ENCODE results near the gene C1QTNF9B. TPM values are rescaled to one million over a fixed set of nuclear protein-coding genes. Genes with fewer than 3 reads are reported as not detected.

C1QTNF9B gene
- total and polyA plus RNA-seq, 9 donors = 0.11 to 0.52 (median 0.32) TPM; not detected in 6

DNA sequence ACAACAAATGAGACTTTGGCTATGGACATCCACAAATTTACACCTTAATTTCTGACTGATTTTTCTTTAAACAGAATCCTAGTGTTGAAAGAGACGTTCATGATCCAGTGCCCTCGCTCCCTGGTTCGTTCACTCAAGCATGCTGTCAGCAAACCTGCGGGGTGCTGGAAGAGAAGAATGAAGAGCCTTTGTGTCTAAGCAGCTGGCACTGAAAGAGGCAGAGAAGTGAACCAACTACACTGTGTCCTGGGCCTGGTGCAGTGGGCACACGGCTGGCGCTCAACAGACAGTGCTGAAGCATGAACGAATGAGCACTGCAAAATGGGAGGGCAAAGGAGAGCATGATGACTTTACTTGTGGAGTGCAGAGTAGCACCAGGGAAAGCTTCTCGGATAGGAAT is 54.9 kb downstream of the C1QTNF9B start:
- TF ChIP-seq EP300 (IDR thresholded peaks at IDR 0.05) = no peak
- TF ChIP-seq POLR2A (IDR thresholded peaks at IDR 0.05) = no peak
- no peaks in the 10 kb centered on the region for H3K36me3 ChIP-seq
- H3K9me3 ChIP-seq = no peaks in the 10 kb centered on the region
- WGBS, 3 donors = 96 to 97% (median 97%) methylated on average over 8 of the region's 8 CpGs
- DNase-seq = no peak
- H3K27me3 ChIP-seq = no peaks in the 10 kb centered on the region
- no peak overlapping the region for H3K27ac ChIP-seq
- H3K4me3 ChIP-seq = no peak overlapping the region
- intact Hi-C loops (cut with DNase I) = no loop called here
- H3K4me1 ChIP-seq (ENCODE audit: insufficient read depth) = no peaks in the 10 kb centered on the region

Other genes starting within 250 kb of the C1QTNF9B start
- 10 to 100 TPM in 6 of 7 donors, 1 to 10 TPM in 1; 8.8 to 18.8 (median 12.9) TPM for gene MIPEP, start 8.1 kb downstream of the C1QTNF9B start, total RNA-seq
- gene MIPEP, start 8.1 kb downstream of the C1QTNF9B start, polyA plus RNA-seq = 10 to 100 TPM in 1 of 2 donors, 1 to 10 TPM in 1; 7.1 to 16.3 TPM